GM12878 (cell line): ENCODE measurements around the gene NMT1. TPM values are rescaled to one million over a fixed set of nuclear protein-coding genes. Genes with fewer than 3 reads are reported as not detected.

Experiments
- BACH1 ChIP-seq: fragments of 450-650 bp; IDR thresholded peaks from 2 replicates; pipeline ENCODE4 v1.6.1; 2017; ENCODE audit warnings: mild to moderate bottlenecking, borderline replicate concordance
- BMI1 ChIP-seq: fragments of 450-650 bp; IDR thresholded peaks from 2 replicates; pipeline ENCODE4 v1.6.1; 2016; ENCODE audit warnings: mild to moderate bottlenecking, moderate library complexity, borderline replicate concordance
- CBX5 ChIP-seq: sonication (generic); IDR thresholded peaks from 2 replicates; pipeline ENCODE4 v1.6.1; 2016; ENCODE audit warnings: low read depth, moderate library complexity, mild to moderate bottlenecking, inconsistent platforms
- CHD1 ChIP-seq: IDR thresholded peaks from 2 replicates; pipeline ENCODE4 v1.6.1; 2012; ENCODE audit warnings: low read depth, low read length, improper control_type of control experiment
- CREB1 ChIP-seq: IDR thresholded peaks from 2 replicates; pipeline ENCODE4 v1.6.1; 2012; ENCODE audit warnings: low read depth, mild to moderate bottlenecking, inconsistent platforms
- ESRRA ChIP-seq: IDR thresholded peaks from 2 replicates; pipeline ENCODE4 v1.6.1; 2012; ENCODE audit warnings: mild to moderate bottlenecking, low read length, improper control_type of control experiment
- FOXK2 ChIP-seq: fragments of 450-650 bp; IDR thresholded peaks from 2 replicates; pipeline ENCODE4 v1.6.1; 2017; ENCODE audit warnings: mild to moderate bottlenecking, moderate library complexity
- IRF4 ChIP-seq: IDR thresholded peaks from 2 replicates; pipeline ENCODE4 v1.6.1; 2011; ENCODE audit warnings: low read depth, low read length
- JUNB ChIP-seq: IDR thresholded peaks from 2 replicates; pipeline ENCODE4 v1.6.1; 2016; ENCODE audit warnings: antibody characterized with exemption, mild to moderate bottlenecking
- NKRF ChIP-seq: fragments of 450-650 bp; conservative IDR thresholded peaks from 2 replicates; pipeline ENCODE4 v1.6.1; 2017; ENCODE audit warnings: mild to moderate bottlenecking, moderate library complexity
- POU2F2 ChIP-seq: IDR thresholded peaks from 3 replicates; pipeline ENCODE4 v1.6.1; 2011; ENCODE audit warnings: low read depth, mild to moderate bottlenecking, low read length, borderline replicate concordance
- PRDM15 ChIP-seq: fragments of 450-650 bp; formaldehyde crosslinking; IDR thresholded peaks from 2 replicates; pipeline ENCODE4 v1.4.0; 2020; ENCODE audit warnings: mild to moderate bottlenecking, moderate library complexity
- RB1 ChIP-seq: fragments of 450-650 bp; formaldehyde crosslinking; IDR thresholded peaks from 2 replicates; pipeline ENCODE4 v1.6.1; 2017; ENCODE audit warnings: mild to moderate bottlenecking, borderline replicate concordance
- RELA ChIP-seq: fragments of 450-650 bp; IDR thresholded peaks from 2 replicates; pipeline ENCODE4 v1.8.0; 2014; ENCODE audit warnings: borderline replicate concordance; ENCODE audit not compliant: partially characterized antibody
- TAF1 ChIP-seq: IDR thresholded peaks from 2 replicates; pipeline ENCODE4 v1.6.1; 2011; ENCODE audit warnings: mild to moderate bottlenecking, low read depth, low read length, borderline replicate concordance
- TBL1XR1 ChIP-seq: IDR thresholded peaks from 2 replicates; pipeline ENCODE4 v1.6.1; 2012; ENCODE audit warnings: low read depth, low read length, improper control_type of control experiment
- TCF3 ChIP-seq: IDR thresholded peaks from 2 replicates; pipeline ENCODE4 v1.6.1; 2012; ENCODE audit warnings: low read depth, mild to moderate bottlenecking, low read length, borderline replicate concordance; ENCODE audit not compliant: insufficient read depth
- TCF7 ChIP-seq: IDR thresholded peaks from 2 replicates; pipeline ENCODE4 v1.6.1; 2014; ENCODE audit warnings: antibody characterized with exemption, borderline replicate concordance
- YY1 ChIP-seq: IDR thresholded peaks from 2 replicates; pipeline ENCODE4 v1.6.1; 2011; ENCODE audit warnings: low read depth, mild to moderate bottlenecking, low read length
- polyA plus RNA-seq, 11 experiments: library from polyadenylated mRNA; depleted of rRNA in 4 of 11; unstranded in 6 of 11; stranded (reverse) in 5 of 11; fragments of >200 nt; fragmentation: Nextera tagmentation in 4 of 11; fragmentation: Illumina TruSeq in 1 of 11; extraction: Ambion mirVana in 4 of 11; extraction: Trizol in 1 of 11; gene quantifications; 1 replicate in 1 of 11; 2 replicates in 10 of 11; pipeline versions ENCODE4 v1.2.1 to v1.2.3, GENCODE V29; 2011 to 2016; ENCODE audit warnings: inconsistent platforms in 2 of 11, missing spikeins in 2 of 11, low read depth in 1 of 11
- total RNA-seq, 4 experiments: library from RNA; depleted of rRNA in 3 of 4; stranded (reverse); fragments of >200 nt in 3 of 4; fragmentation: Illumina TruSeq in 1 of 4; extraction: Trizol in 1 of 4; gene quantifications; 2 replicates each; pipeline versions ENCODE4 v1.2.1 to v1.2.3, GENCODE V29; 2013 to 2021
- TF ChIP-seq, protein P1 (sequence below): fragments of 450-650 bp; IDR thresholded peaks from 2 replicates; pipeline ENCODE4 v1.6.1; 2017; ENCODE audit warnings: antibody characterized with exemption, mild to moderate bottlenecking, moderate library complexity
- TF ChIP-seq, protein P2 (sequence below): IDR thresholded peaks from 2 replicates; pipeline ENCODE4 v1.6.1; 2012; ENCODE audit warnings: low read depth, low read length, improper control_type of control experiment

NMT1 gene
- total and polyA plus RNA-seq, 10 of the 15 experiments (the other 5 are each of a cell fraction or from before 2014, with no cell fraction given): 96.7 to 395 (median 222) TPM

DNA sequence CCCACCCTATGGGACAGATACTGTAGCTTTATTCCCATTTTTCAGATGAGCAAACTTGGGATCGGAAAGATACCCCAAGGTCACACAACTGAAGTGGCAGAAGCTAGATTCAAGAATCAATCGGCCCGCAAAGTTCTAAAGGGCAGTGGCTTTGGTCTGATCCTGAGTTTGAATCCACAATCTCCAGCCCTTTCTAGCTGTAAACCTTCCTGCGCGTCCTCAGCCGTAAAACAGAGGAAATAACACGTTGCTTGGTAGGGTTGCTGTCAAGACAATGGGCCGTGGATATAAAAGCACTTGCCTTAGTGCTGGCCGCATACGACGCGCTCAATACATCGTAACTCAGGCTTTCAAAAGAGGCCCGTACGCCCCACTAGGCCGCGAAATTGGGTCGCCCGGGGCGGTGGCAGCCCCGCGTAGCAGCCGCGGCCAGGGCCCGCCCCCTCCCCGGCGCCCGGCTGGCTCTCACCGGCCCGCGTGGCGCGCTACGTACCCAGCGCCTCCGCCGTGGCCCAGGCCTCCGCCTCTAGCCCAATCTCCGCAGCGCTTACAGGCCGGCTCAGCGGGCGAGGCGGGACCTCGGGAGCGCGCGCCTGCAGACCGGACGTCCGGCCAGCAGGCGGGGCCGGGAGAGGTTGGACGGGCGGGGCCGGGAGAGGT is 9.9 kb upstream of the NMT1 start, which contains the start of gene DCAKD (continued):
- TF ChIP-seq, protein P1, sequence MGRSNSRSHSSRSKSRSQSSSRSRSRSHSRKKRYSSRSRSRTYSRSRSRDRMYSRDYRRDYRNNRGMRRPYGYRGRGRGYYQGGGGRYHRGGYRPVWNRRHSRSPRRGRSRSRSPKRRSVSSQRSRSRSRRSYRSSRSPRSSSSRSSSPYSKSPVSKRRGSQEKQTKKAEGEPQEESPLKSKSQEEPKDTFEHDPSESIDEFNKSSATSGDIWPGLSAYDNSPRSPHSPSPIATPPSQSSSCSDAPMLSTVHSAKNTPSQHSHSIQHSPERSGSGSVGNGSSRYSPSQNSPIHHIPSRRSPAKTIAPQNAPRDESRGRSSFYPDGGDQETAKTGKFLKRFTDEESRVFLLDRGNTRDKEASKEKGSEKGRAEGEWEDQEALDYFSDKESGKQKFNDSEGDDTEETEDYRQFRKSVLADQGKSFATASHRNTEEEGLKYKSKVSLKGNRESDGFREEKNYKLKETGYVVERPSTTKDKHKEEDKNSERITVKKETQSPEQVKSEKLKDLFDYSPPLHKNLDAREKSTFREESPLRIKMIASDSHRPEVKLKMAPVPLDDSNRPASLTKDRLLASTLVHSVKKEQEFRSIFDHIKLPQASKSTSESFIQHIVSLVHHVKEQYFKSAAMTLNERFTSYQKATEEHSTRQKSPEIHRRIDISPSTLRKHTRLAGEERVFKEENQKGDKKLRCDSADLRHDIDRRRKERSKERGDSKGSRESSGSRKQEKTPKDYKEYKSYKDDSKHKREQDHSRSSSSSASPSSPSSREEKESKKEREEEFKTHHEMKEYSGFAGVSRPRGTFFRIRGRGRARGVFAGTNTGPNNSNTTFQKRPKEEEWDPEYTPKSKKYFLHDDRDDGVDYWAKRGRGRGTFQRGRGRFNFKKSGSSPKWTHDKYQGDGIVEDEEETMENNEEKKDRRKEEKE: no peak
- TF ChIP-seq RB1 (peak; percentile 78; the same call in 1 of the 2 replicates), JUNB (no peak), NKRF (peak; percentile 90), IRF4 (no peak), YY1 (peak; percentile 23; the same call in 1 of the 2 replicates), CHD1 (no peak), PRDM15 (CRISPR knock-in tag) (no peak), TCF3 (no peak), ESRRA (0 out of 2 replicates have a peak, but pooled peaks have one; percentile 14), BACH1 (peak; percentile 78; the same call in 1 of the 2 replicates), FOXK2 (no peak), TAF1 (no peak; the same call in none of the 2 replicates), CBX5 (no peak), POU2F2 (peak; percentile 73; the same call in 2 of the 3 replicates), RELA (peak; percentile 41), CREB1 (0 out of 2 replicates have a peak, but pooled peaks have one; percentile 39), BMI1 (no peak), TBL1XR1 (no peak), TCF7 (no peak)
- TF ChIP-seq, protein P2, sequence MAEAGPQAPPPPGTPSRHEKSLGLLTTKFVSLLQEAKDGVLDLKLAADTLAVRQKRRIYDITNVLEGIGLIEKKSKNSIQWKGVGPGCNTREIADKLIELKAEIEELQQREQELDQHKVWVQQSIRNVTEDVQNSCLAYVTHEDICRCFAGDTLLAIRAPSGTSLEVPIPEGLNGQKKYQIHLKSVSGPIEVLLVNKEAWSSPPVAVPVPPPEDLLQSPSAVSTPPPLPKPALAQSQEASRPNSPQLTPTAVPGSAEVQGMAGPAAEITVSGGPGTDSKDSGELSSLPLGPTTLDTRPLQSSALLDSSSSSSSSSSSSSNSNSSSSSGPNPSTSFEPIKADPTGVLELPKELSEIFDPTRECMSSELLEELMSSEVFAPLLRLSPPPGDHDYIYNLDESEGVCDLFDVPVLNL: peak; percentile 30; the same call in 1 of the 2 replicates
